Upper lobe of left lung (tissue), 6 donors: Measurements from ENCODE around the gene STAB2. TPM values are rescaled to one million over a fixed set of nuclear protein-coding genes. Genes with fewer than 3 reads are reported as not detected.
"Not testable (repeated sequence)": the region's sequence is repeated elsewhere in the genome, so short reads cannot be mapped to it uniquely, and the experiment has no call there.

ENCODE experiments used
- ATAC-seq, 2 donors: fragments of 200-7000 bp; cut with Tn5 transposase; one replicate each; pipeline ENCODE4 v1.9.1; 2022; ENCODE audit warnings: mild to moderate bottlenecking in 2 of 2, moderate library complexity in 2 of 2; ENCODE audit not compliant: low FRiP score in 2 of 2
- DNase-seq, 2 donors: peaks; one replicate each; pipeline ENCODE4 v3.0.0-alpha.2; 2019 to 2020
- H3K27ac ChIP-seq, 4 donors: fragments of 200-600 bp; sonication (generic); one replicate each; pipeline ENCODE4 v1.5.1; 2016 to 2019
- H3K27me3 ChIP-seq, 4 donors: fragments of 200-600 bp; sonication (generic); one replicate each; pipeline ENCODE4 v1.5.1; 2017 to 2019
- H3K36me3 ChIP-seq, 4 donors: fragments of 200-600 bp; sonication (generic); one replicate each; pipeline ENCODE4 v1.5.1; 2016 to 2019
- H3K4me1 ChIP-seq, 4 donors: fragments of 200-600 bp; sonication (generic); one replicate each; pipeline ENCODE4 v1.5.1; 2018 to 2019
- H3K4me3 ChIP-seq, 4 donors: fragments of 200-600 bp; sonication (generic); one replicate each; pipeline ENCODE4 v1.5.1; 2017 to 2019; ENCODE audit warnings: mild to moderate bottlenecking in 2 of 4, moderate library complexity in 1 of 4
- H3K9me3 ChIP-seq, 4 donors: fragments of 200-600 bp; sonication (generic); one replicate each; pipeline ENCODE4 v1.5.1; 2018 to 2019
- EP300 ChIP-seq, 4 donors: sonication (generic); formaldehyde crosslinking; IDR thresholded peaks; one replicate each; pipeline ENCODE4 v1.5.1; 2017; ENCODE audit warnings: antibody characterized with exemption in 4 of 4, control low read depth in 2 of 4
- POLR2A ChIP-seq, 4 donors: fragments of 450-650 bp; IDR thresholded peaks; one replicate each; pipeline ENCODE4 v1.5.1; 2016 to 2017; ENCODE audit warnings: antibody characterized with exemption in 4 of 4, mild to moderate bottlenecking in 2 of 4
- POLR2AphosphoS5 ChIP-seq, 2 donors: sonication (generic); formaldehyde crosslinking; IDR thresholded peaks; one replicate each; pipeline ENCODE4 v1.5.1; 2017; ENCODE audit warnings: antibody characterized with exemption in 2 of 2
- WGBS, 2 donors: methylation state at CpG; one replicate each; pipeline ENCODE4 v1.1.5; 2017 to 2018; 5-methylcytosine and 5-hydroxymethylcytosine counted together
- total RNA-seq, 6 donors: library from RNA; depleted of rRNA in 4 of 6; stranded (reverse); fragments of >200 nt in 4 of 6; gene quantifications; one replicate each; pipeline versions ENCODE4 v1.1.0 to v1.2.1, GENCODE V29; 2016 to 2021
- TF ChIP-seq, protein P1 (sequence below), 6 experiments: fragments of 450-650 bp in 4 of 6; fragments of 200-600 bp in 2 of 6; sonication (generic) in 2 of 6; IDR thresholded peaks; one replicate each; pipeline ENCODE4 v1.5.1; 2016 to 2019; ENCODE audit warnings: antibody characterized with exemption in 6 of 6
- donor health status: DM: no; HTN: no; CAD: no; lungs with moderate emphysema.
- donor health status: DM: no; HTN: yes; CAD: no; lungs with severe emphysema.

The STAB2 gene
- total RNA-seq, 6 donors from 2014 or later = 0.10 to 2.4 (median 0.22) TPM; not detected in 1

DNA sequence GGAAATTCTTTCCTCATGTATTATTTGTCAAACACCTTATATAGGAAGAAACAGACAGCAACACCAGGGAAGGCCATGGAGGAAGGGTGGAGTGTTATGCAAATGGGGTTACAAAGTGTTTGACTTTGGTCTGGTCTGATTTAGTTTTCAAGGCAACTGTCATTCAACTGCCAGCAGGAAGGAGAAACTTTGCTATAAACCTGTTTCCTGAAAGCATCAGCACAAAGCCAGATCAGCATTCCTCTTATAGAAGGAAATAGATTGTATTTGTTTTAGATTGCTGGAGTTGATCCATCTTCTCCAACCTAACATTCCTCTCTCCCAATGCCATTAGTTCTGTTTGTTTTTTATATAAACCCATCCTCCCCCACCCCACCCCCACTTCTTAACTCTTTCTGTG, 65.7 kb downstream of the STAB2 start:
- Histone ChIP-seq H3K4me1 (no peaks in the 10 kb centered on the region), H3K27me3 (no peaks in the 10 kb centered on the region), H3K27ac (no peak overlapping the region), H3K4me3 (no peak overlapping the region), H3K9me3 (no peaks in the 10 kb centered on the region), H3K36me3 (no peaks in the 10 kb centered on the region)
- no peak for ATAC-seq
- DNase-seq = no peak
- TF ChIP-seq, protein P1, sequence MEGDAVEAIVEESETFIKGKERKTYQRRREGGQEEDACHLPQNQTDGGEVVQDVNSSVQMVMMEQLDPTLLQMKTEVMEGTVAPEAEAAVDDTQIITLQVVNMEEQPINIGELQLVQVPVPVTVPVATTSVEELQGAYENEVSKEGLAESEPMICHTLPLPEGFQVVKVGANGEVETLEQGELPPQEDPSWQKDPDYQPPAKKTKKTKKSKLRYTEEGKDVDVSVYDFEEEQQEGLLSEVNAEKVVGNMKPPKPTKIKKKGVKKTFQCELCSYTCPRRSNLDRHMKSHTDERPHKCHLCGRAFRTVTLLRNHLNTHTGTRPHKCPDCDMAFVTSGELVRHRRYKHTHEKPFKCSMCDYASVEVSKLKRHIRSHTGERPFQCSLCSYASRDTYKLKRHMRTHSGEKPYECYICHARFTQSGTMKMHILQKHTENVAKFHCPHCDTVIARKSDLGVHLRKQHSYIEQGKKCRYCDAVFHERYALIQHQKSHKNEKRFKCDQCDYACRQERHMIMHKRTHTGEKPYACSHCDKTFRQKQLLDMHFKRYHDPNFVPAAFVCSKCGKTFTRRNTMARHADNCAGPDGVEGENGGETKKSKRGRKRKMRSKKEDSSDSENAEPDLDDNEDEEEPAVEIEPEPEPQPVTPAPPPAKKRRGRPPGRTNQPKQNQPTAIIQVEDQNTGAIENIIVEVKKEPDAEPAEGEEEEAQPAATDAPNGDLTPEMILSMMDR (IDR thresholded peaks at IDR 0.05) = no peak
- TF ChIP-seq EP300 (IDR thresholded peaks at IDR 0.05) (no peak), POLR2A (IDR thresholded peaks at IDR 0.05) (no peak), POLR2AphosphoS5 (IDR thresholded peaks at IDR 0.05) (no peak)

DNA sequence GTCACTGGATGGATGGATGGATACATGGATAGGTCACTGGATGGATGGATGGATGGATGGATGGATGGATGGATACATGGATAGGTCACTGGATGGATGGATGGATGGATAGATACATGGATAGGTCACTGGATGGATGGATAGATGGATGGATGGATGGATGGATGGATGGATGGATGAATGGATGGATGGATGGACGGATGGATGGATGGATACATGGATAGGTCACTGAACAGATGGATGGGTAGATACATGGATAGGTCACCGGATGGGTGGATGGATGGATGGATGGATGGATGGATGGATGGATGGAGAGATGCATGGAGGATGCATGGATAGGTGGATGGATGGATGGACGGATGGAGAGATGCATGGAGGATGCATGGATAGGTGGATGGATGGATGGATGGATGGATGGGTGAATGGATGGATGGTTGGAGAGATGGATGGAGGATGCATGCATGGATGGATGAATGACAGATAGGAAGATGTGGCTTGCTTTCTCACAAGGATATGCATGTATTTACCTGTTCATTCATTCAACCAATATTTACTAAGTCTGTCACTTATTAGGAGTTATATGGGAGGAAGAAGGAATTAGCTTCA, 66.6 kb downstream of the STAB2 start:
- H3K36me3 ChIP-seq, DNase-seq, H3K4me3 ChIP-seq, H3K4me1 ChIP-seq, H3K27ac ChIP-seq, ATAC-seq, H3K27me3 ChIP-seq, H3K9me3 ChIP-seq: not testable (repeated sequence)
- WGBS, 2 donors = 80 to 92% methylated on average over 3 of the region's 3 CpGs

DNA sequence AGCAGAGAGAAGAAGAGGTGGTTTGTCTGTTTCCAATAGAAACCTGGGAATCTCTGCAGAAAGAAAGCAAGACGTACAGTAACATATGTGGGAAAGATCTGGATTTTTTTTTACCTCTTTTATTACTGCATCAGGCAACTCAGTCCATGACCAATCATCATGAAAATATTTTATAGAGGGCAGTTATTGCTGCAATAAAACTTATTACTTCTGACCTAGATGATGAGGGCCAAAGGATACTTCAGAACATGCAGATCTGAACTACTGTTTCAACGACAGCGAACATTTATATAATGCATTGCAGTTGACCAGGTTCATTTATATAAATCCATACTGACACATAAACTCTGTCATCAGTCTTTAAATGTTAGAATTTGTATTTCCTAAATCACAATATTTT, 67.7 kb downstream of the STAB2 start:
- 89 to 96% methylated on average over 3 of the region's 3 CpGs for WGBS, 2 donors
- no peak for ATAC-seq

DNA sequence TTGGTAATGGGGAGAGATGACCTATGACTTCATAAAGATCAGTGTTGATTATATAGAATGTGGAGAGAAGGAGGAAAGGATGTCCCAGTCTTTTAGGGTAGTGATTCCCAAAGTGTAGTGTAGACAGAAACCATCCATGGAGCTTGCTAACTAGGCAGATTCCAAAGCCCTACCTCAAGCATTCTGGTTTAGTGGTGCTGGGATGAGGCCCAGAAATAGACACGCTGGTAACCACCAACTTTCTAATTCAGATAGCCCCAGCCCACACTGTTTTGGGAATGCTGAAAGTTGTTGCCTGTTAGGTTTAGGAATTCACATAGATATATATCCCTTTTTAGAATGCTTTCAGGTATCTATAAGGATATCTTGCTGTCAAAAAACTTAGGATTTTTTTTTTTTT, 69.2 kb downstream of the STAB2 start:
- H3K9me3 ChIP-seq = no peaks in the 10 kb centered on the region
- no peaks in the 10 kb centered on the region for H3K4me1 ChIP-seq
- WGBS, 2 donors = 93 to 100% methylated on average over 1 of the region's 1 CpG
- H3K4me3 ChIP-seq = no peak overlapping the region
- DNase-seq = no peak
- ATAC-seq = no peak
- H3K27me3 ChIP-seq = no peaks in the 10 kb centered on the region
- H3K36me3 ChIP-seq = no peaks in the 10 kb centered on the region
- TF ChIP-seq POLR2A (IDR thresholded peaks at IDR 0.05) = no peak
- no peak for TF ChIP-seq POLR2AphosphoS5 (IDR thresholded peaks at IDR 0.05)
- no peak for TF ChIP-seq EP300 (IDR thresholded peaks at IDR 0.05)
- TF ChIP-seq, protein P1 (IDR thresholded peaks at IDR 0.05) = no peak
- no peak overlapping the region for H3K27ac ChIP-seq

More for the DNA sequence above, 67.7 kb downstream of the STAB2 start:
- H3K27me3 ChIP-seq = no peaks in the 10 kb centered on the region
- no peak overlapping the region for H3K27ac ChIP-seq
- no peaks in the 10 kb centered on the region for H3K9me3 ChIP-seq
- TF ChIP-seq POLR2A (IDR thresholded peaks at IDR 0.05) = no peak
- TF ChIP-seq, protein P1 (IDR thresholded peaks at IDR 0.05) = no peak
- no peak for TF ChIP-seq POLR2AphosphoS5 (IDR thresholded peaks at IDR 0.05)
- TF ChIP-seq EP300 (IDR thresholded peaks at IDR 0.05) = no peak
- H3K4me1 ChIP-seq = no peaks in the 10 kb centered on the region
- no peak for DNase-seq
- H3K4me3 ChIP-seq = no peak overlapping the region
- H3K36me3 ChIP-seq = no peaks in the 10 kb centered on the region

DNA sequence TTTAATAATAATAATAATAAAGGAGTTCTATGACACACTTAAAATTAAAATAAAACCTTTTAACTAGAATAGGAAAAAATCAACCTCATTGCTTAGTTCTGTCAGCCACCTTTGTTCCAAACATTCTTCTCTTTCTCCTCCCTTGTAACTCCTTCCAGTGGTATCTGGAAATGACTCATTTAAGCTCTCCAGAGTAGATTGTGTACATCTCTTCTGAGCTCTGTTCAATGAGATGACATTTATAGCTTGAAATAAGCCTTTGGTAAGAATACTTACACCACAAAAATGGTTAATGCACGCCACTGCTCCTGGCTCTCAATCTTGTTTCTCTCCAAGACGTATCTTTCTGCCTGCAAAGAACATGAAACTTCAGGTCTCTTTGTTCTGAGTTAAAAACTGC, 70.3 kb downstream of the STAB2 start:
- Histone ChIP-seq H3K27ac (no peak overlapping the region), H3K4me1 (no peaks in the 10 kb centered on the region), H3K4me3 (no peak overlapping the region), H3K9me3 (no peaks in the 10 kb centered on the region), H3K36me3 (no peaks in the 10 kb centered on the region), H3K27me3 (no peaks in the 10 kb centered on the region)
- no peak for TF ChIP-seq EP300 (IDR thresholded peaks at IDR 0.05)
- TF ChIP-seq POLR2A (IDR thresholded peaks at IDR 0.05) = no peak
- no peak for TF ChIP-seq POLR2AphosphoS5 (IDR thresholded peaks at IDR 0.05)
- DNase-seq (no peak), ATAC-seq (no peak)
- 30 to 71% methylated on average over 2 of the region's 2 CpGs for WGBS, 2 donors

DNA sequence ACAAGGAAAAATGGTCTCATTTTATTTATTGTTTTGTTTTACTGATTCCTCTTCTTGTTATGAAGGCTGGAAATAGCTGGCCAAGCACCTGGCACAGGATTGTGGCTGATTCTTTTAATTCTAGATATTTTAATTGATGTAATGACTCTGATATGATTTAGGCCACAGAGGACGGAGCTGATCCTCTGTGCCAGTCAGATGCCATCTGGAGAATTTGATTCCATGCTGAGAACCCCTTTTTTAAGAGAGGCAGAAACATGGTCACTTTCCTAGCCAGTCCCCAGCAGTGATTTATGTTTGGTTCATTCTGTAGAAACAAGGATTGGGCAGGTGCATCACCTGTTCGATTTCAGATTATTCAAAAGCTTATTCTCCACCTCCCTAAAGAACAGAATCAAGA, 77.6 kb downstream of the STAB2 start:
- DNase-seq = no peak
- 76 to 93% methylated on average over 2 of the region's 2 CpGs for WGBS, 2 donors
- no peak for TF ChIP-seq EP300 (IDR thresholded peaks at IDR 0.05)
- TF ChIP-seq POLR2AphosphoS5 (IDR thresholded peaks at IDR 0.05) = no peak
- TF ChIP-seq POLR2A (IDR thresholded peaks at IDR 0.05) = no peak
- TF ChIP-seq, protein P1 (IDR thresholded peaks at IDR 0.05) = no peak
- H3K36me3 ChIP-seq = no peaks in the 10 kb centered on the region
- H3K27me3 ChIP-seq = no peaks in the 10 kb centered on the region
- no peaks in the 10 kb centered on the region for H3K9me3 ChIP-seq
- H3K4me1 ChIP-seq = no peaks in the 10 kb centered on the region
- no peak overlapping the region for H3K4me3 ChIP-seq
- H3K27ac ChIP-seq = no peak overlapping the region
- no peak for ATAC-seq
